MCF 10A (cell line): ENCODE results near the gene EMILIN3. TPM values are rescaled to one million over a fixed set of nuclear protein-coding genes. Genes with fewer than 3 reads are reported as not detected.

ENCODE experiments used
- BruUV-seq: library from RNA; stranded (reverse); fragments of 400-500 nt; replicated peaks from 2 replicates; lab custom pipeline; 2021; lab: Mats Ljungman, UMichigan
- CTCF ChIA-PET: fragments of 300-600 bp; sonication (Branson Sonifier 250); formaldehyde crosslinking; extraction: SDS; loops from one replicate; lab custom pipeline; 2021; ENCODE audit warnings: antibody characterized with exemption, inconsistent platforms; lab: Yijun Ruan, JAX
- POLR2A ChIA-PET: fragments of 300-600, 350-650 bp; sonication (Branson Sonifier 250); formaldehyde crosslinking; extraction: SDS; loops from one replicate; lab custom pipeline; 2020; ENCODE audit warnings: antibody characterized with exemption, inconsistent platforms; lab: Yijun Ruan, JAX
- DNase-seq: peaks from one replicate; pipeline ENCODE4 v3.0.0-alpha.2; 2018; ENCODE audit not compliant: unreplicated experiment
- H3K27ac Mint-ChIP-seq: one replicate; pipeline ENCODE4 v1.8.0; 2022; ENCODE audit warnings: mild to moderate bottlenecking, low read depth, mixed read lengths; ENCODE audit not compliant: unreplicated experiment
- H3K27me3 Mint-ChIP-seq: one replicate; pipeline ENCODE4 v1.8.0; 2022; ENCODE audit warnings: mixed read lengths; ENCODE audit not compliant: insufficient read depth, unreplicated experiment
- H3K36me3 Mint-ChIP-seq: one replicate; pipeline ENCODE4 v1.8.0; 2022; ENCODE audit warnings: mild to moderate bottlenecking, moderate library complexity, mixed read lengths; ENCODE audit not compliant: insufficient read depth, unreplicated experiment
- H3K4me1 Mint-ChIP-seq: one replicate; pipeline ENCODE4 v1.8.0; 2022; ENCODE audit warnings: mixed read lengths; ENCODE audit not compliant: insufficient read depth, unreplicated experiment
- H3K4me3 Mint-ChIP-seq: one replicate; pipeline ENCODE4 v1.8.0; 2022; ENCODE audit warnings: mild to moderate bottlenecking, moderate library complexity, mixed read lengths; ENCODE audit not compliant: unreplicated experiment
- H3K9me3 Mint-ChIP-seq: one replicate; pipeline ENCODE4 v1.8.0; 2022; ENCODE audit warnings: mixed read lengths; ENCODE audit not compliant: unreplicated experiment
- intact Hi-C: fragments of 100-400 bp; cut with micrococcal nuclease; formaldehyde crosslinking; loops from 2 replicates; pipeline ENCODE4 v1.14.1; 2022
- total RNA-seq: library from RNA; stranded (reverse); gene quantifications from 2 replicates; pipeline ENCODE4 v1.2.3, GENCODE V29; 2022
- TF ChIP-seq, protein P1 (sequence below): fragments of 200-600 bp; IDR thresholded peaks from one replicate; pipeline ENCODE4 v1.8.0; 2022; ENCODE audit warnings: antibody characterized with exemption, mild to moderate bottlenecking; ENCODE audit not compliant: unreplicated experiment

Gene EMILIN3
- total RNA-seq, 1 experiment from 2014 or later, result not detected

DNA sequence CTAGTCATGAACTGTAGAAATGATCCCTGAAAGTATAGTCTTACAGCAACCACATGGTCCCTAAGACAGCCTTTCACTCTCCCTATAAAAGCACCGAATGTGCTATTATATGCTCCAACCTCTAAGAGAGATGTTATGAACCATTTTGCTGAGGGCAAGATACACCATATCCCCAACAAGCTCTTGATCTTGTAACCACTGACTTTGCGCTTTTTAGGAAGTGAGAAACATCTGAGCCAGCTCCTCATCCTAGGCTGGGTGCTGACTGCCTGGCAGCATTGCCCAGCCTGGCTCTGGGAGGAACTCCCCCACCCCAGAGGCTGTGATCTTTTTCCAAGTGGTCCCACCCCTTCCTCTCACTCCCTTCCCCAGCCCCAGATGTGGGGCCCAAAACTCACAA is 3.1 kb upstream of the EMILIN3 start:
- no TSS peak for BruUV-seq

DNA sequence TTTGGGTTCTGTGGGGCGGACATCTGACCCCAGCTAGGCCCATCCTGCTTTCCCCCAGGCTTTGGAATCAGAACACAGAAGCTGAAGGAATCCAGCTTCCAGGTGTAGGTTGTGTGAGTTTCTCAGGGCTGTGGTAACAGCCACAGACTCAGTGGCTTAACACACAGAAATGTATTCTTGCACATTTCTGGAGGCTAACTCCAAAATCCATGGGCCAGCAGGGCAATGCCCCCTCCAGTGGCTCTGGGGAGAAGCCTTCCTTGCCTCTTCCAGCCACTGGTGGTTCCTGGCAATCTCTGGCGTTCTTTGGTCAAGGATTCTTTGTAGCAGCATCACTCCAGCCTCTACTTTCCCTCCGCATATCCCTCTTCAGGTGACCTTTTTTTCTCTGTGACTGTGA is 1.3 kb upstream of the EMILIN3 start:
- Mint-ChIP-seq H3K36me3 (peaks cover 5% of the 10 kb centered on the region), H3K4me1 (no peaks in the 10 kb centered on the region), H3K9me3 (no peaks in the 10 kb centered on the region), H3K27me3 (peaks cover 37% of the 10 kb centered on the region), H3K27ac (no peak overlapping the region), H3K4me3 (no peak overlapping the region)
- POLR2A ChIA-PET, result interaction anchor here (0.9 kb wide), 1 partner anchor 9 kb away, joined by 3 read pairs; no protein-coding TSS in a partner anchor
- CTCF ChIA-PET, result interaction anchor here (0.5 to 1.2 kb wide), 5 partner anchors 18 to 400 kb away, joined by 3 to 4 read pairs (median 3); partner anchors contain the start of gene LPIN3
- TF ChIP-seq, protein P1, sequence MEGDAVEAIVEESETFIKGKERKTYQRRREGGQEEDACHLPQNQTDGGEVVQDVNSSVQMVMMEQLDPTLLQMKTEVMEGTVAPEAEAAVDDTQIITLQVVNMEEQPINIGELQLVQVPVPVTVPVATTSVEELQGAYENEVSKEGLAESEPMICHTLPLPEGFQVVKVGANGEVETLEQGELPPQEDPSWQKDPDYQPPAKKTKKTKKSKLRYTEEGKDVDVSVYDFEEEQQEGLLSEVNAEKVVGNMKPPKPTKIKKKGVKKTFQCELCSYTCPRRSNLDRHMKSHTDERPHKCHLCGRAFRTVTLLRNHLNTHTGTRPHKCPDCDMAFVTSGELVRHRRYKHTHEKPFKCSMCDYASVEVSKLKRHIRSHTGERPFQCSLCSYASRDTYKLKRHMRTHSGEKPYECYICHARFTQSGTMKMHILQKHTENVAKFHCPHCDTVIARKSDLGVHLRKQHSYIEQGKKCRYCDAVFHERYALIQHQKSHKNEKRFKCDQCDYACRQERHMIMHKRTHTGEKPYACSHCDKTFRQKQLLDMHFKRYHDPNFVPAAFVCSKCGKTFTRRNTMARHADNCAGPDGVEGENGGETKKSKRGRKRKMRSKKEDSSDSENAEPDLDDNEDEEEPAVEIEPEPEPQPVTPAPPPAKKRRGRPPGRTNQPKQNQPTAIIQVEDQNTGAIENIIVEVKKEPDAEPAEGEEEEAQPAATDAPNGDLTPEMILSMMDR, result no peak
- intact Hi-C loops, result no loop called here
- DNase-seq, result no peak
- no TSS peak for BruUV-seq

More for the DNA sequence above, 3.1 kb upstream of the EMILIN3 start:
- H3K36me3 Mint-ChIP-seq, result no peaks in the 10 kb centered on the region
- H3K4me1 Mint-ChIP-seq, result no peaks in the 10 kb centered on the region
- H3K27ac Mint-ChIP-seq, result no peak overlapping the region
- TF ChIP-seq, protein P1, result no peak
- H3K9me3 Mint-ChIP-seq, result no peaks in the 10 kb centered on the region
- ChIA-PET CTCF (interaction anchor here (1.2 to 2.0 kb wide), 2 partner anchors 11 to 29 kb away, joined by 4 read pairs; partner anchors contain the start of gene LPIN3), POLR2A (no interaction called here)
- H3K4me3 Mint-ChIP-seq, result no peak overlapping the region
- intact Hi-C loops, result no loop called here
- peaks cover 31% of the 10 kb centered on the region for H3K27me3 Mint-ChIP-seq
- DNase-seq, result no peak

DNA sequence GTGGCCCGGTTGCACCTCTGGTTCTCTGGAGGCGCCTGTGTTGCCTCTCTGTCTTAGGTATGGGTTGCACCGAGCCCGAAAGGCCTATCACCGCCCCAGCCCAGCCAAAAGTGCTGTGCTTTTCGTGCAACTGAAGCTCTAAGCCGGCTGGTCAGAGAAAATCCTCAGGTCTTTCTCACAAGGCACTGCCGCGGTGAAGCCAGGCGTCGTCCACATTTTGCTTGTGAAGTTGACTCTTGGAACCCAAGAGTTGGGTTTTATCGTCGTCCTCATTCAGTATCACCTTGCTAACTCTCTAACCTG is 726 bp upstream of the EMILIN3 start:
- no TSS peak for BruUV-seq
- TF ChIP-seq, protein P1, result no peak
- POLR2A ChIA-PET, result interaction anchor here (0.9 kb wide), 1 partner anchor 9 kb away, joined by 3 read pairs; no protein-coding TSS in a partner anchor
- CTCF ChIA-PET, result interaction anchor here (0.7 to 1.0 kb wide), 2 partner anchors 17 to 27 kb away, joined by 3 read pairs; partner anchors contain the start of gene LPIN3
- intact Hi-C loops, result no loop called here
- Mint-ChIP-seq H3K36me3 (peaks cover 6% of the 10 kb centered on the region), H3K9me3 (no peaks in the 10 kb centered on the region), H3K4me1 (no peaks in the 10 kb centered on the region), H3K27me3 (peaks cover 37% of the 10 kb centered on the region), H3K27ac (no peak overlapping the region), H3K4me3 (no peak overlapping the region)
- DNase-seq, result no peak

DNA sequence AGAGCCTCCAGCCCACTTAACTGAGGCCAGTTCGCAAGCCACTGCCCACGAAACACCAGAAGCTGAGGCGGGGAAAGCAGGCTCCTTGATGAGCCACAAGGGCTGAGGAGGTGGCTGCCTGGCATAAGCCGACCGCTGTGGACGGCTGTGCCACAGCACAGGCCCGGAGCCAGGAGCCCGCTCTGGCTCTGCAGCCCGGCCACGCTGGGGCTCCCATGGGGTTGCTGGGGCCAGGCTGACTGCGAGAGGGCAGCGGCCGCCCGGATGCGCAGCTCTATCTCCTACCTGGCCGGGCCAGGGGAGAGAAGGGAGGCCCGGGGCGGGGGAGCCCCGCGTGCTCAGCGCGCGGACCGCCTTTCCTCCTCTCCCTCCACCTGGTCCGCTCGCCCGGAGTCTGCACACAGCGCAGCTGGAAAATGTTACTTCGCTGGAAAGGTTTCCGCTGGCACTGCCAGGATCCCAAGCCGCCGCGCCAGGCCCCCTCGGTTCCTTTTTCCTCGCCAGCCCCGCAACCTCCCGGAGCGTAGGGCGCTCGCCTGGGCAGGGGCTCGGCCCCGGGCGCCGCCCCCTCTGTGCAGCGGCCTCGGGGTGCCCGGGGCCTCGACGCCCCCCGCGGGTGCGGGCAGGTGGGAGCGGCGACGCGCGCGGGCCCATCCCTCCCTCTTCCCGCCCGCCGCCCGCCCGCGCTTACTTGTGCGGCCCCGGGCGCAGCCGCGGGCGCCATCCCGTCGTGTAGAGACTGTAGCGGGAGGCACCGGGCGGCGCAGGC is 657 bp downstream of the EMILIN3 start:
- BruUV-seq, result no TSS peak
- ChIA-PET CTCF (interaction anchor here (1.1 kb wide), 1 partner anchor 194 kb away, joined by 3 read pairs; no protein-coding TSS in a partner anchor), POLR2A (no interaction called here)
- intact Hi-C loops, result no loop called here
- TF ChIP-seq, protein P1, result no peak
- Mint-ChIP-seq H3K27ac (no peak overlapping the region), H3K27me3 (peaks cover 37% of the 10 kb centered on the region), H3K4me3 (no peak overlapping the region), H3K36me3 (peaks cover 6% of the 10 kb centered on the region), H3K4me1 (no peaks in the 10 kb centered on the region), H3K9me3 (no peaks in the 10 kb centered on the region)
- DNase-seq, result no peak
